ENCODE results near the gene RUFY2.
A peak's percentile ranks its signal among the peaks of the same experiment; 100 is the strongest.
"Not testable (repeated sequence)": the region's sequence is repeated elsewhere in the genome, so short reads cannot be mapped to it uniquely, and the experiment has no call there.

The RUFY2 gene

GRCh38 chr10:68324396-68324795, 82.7 kb downstream of the RUFY2 start:
- DNase-seq = not testable (repeated sequence)

GRCh38 chr10:68318331-68319059, 88.6 kb downstream of the RUFY2 start:
- DNase-seq = no peak

- no peak for DNase-seq
These were observed 91.5 kb downstream of the RUFY2 start for GRCh38 chr10:68315582-68315981.

- DNase-seq = not testable (repeated sequence)
These were observed 92.1 kb downstream of the RUFY2 start for GRCh38 chr10:68314930-68315329.

GRCh38 chr10:68310531-68310930, 96.5 kb downstream of the RUFY2 start:
- DNase-seq = no peak

- no peak for DNase-seq
These were observed 101.2 kb downstream of the RUFY2 start for GRCh38 chr10:68305854-68306253.

- no peak for DNase-seq
These were observed 103.1 kb downstream of the RUFY2 start for GRCh38 chr10:68303849-68304412.

- DNase-seq = no peak
These were observed 104.2 kb downstream of the RUFY2 start for GRCh38 chr10:68302871-68303270.

- DNase-seq = no peak
These were observed 104.6 kb downstream of the RUFY2 start for GRCh38 chr10:68302503-68302823.

GRCh38 chr10:68301790-68302502, 105.1 kb downstream of the RUFY2 start:
- DNase-seq = peak; percentile 64

- no peak for DNase-seq
These were observed 105.8 kb downstream of the RUFY2 start for GRCh38 chr10:68301301-68301700.

- peak; percentile 39 for DNase-seq
These were observed 110.0 kb downstream of the RUFY2 start for GRCh38 chr10:68296843-68297663.

All from fibroblast of upper back skin (primary cell).